UCSD-AML1 (cell line): ENCODE results near the gene PADI4.

Experiments
- DNase-seq: peaks from one replicate; lab custom pipeline; 2025; ENCODE audit not compliant: unreplicated experiment; lab: John Stamatoyannopoulos, UW

The PADI4 gene

GRCh38 chr1:17282836-17283235, 25.2 kb upstream of the PADI4 start:
- no peak for DNase-seq

GRCh38 chr1:17286646-17287045, 21.4 kb upstream of the PADI4 start:
- DNase-seq, result no peak

GRCh38 chr1:17287130-17287776, 20.7 kb upstream of the PADI4 start:
- peak; percentile 32 for DNase-seq

- no peak for DNase-seq
These were observed 18.3 kb upstream of the PADI4 start for GRCh38 chr1:17289721-17290120.

GRCh38 chr1:17290553-17290952, 17.4 kb upstream of the PADI4 start:
- no peak for DNase-seq

- no peak for DNase-seq
These were observed 15.5 kb upstream of the PADI4 start for GRCh38 chr1:17292299-17293160.

- no peak for DNase-seq
These were observed 14.1 kb upstream of the PADI4 start for GRCh38 chr1:17293681-17294425.

GRCh38 chr1:17295292-17295691, 12.7 kb upstream of the PADI4 start:
- no peak for DNase-seq

- DNase-seq, result no peak
These were observed 11.9 kb upstream of the PADI4 start for GRCh38 chr1:17296086-17296485.

- DNase-seq, result no peak
These were observed 10.0 kb upstream of the PADI4 start for GRCh38 chr1:17297991-17298390.

GRCh38 chr1:17301767-17302166, 6.2 kb upstream of the PADI4 start:
- DNase-seq, result no peak

- peak; percentile 66 for DNase-seq
These were observed 3.7 kb upstream of the PADI4 start for GRCh38 chr1:17304151-17304825.

- no peak for DNase-seq
These were observed 3.2 kb upstream of the PADI4 start for GRCh38 chr1:17304826-17305175.

GRCh38 chr1:17305576-17306095, 2.4 kb upstream of the PADI4 start:
- DNase-seq, result no peak

- no peak for DNase-seq
These were observed 1.6 kb upstream of the PADI4 start for GRCh38 chr1:17306407-17306806.

- DNase-seq, result no peak
These were observed 1.1 kb upstream of the PADI4 start for GRCh38 chr1:17306921-17307320.

- no peak for DNase-seq
These were observed 668 bp upstream of the PADI4 start for GRCh38 chr1:17307329-17307728.

- DNase-seq, result no peak
These were observed 596 bp downstream of the PADI4 start for GRCh38 chr1:17308593-17308992.

GRCh38 chr1:17309426-17310067, 1.6 kb downstream of the PADI4 start:
- DNase-seq, result no peak

GRCh38 chr1:17310068-17310640, 2.2 kb downstream of the PADI4 start:
- DNase-seq, result no peak
